H1 (cell line): Measurements from ENCODE around the gene FAM120B. TPM values are rescaled to one million over a fixed set of nuclear protein-coding genes. Genes with fewer than 3 reads are reported as not detected.

ENCODE experiments used
- CTCF ChIA-PET: fragments of 300-600 bp; sonication (Branson Sonifier 250); formaldehyde crosslinking; loops from one replicate; lab custom pipeline; 2021; ENCODE audit not compliant: partially characterized antibody; lab: Charles Lee
- POLR2A ChIA-PET: fragments of 300-600 bp; sonication (Branson Sonifier 250); formaldehyde crosslinking; loops from one replicate; lab custom pipeline; 2021; ENCODE audit warnings: inconsistent platforms; ENCODE audit not compliant: partially characterized antibody; lab: Charles Lee
- DNase-seq, 2 experiments: peaks; one replicate each; pipeline versions ENCODE4 v3.0.0 to v3.0.0-alpha.2; 2010 to 2022; ENCODE audit warnings: low spot score in 2 of 2, low read depth in 1 of 2, mixed read lengths in 1 of 2
- FAIRE-seq: peaks from 2 replicates; lab custom pipeline; 2011; peaks lifted over from hg19 to GRCh38; lab: Jason Lieb, UNC
- H2AFZ ChIP-seq: 2 replicates; pipeline ENCODE4 v1.8.1; 2012; ENCODE audit warnings: low read length, inconsistent platforms
- H2AK5ac ChIP-seq: 2 replicates; pipeline ENCODE4 v1.6.1; 2013; ENCODE audit warnings: low read depth, low read length
- H2BK120ac ChIP-seq: replicated peaks from 2 replicates; pipeline ENCODE3; 2013; ENCODE audit warnings: low read depth, low read length, inconsistent platforms
- H2BK12ac ChIP-seq: 2 replicates; pipeline ENCODE4 v1.6.1; 2013; ENCODE audit warnings: low read depth, low read length
- H2BK15ac ChIP-seq: 2 replicates; pipeline ENCODE4 v1.6.1; 2013; ENCODE audit warnings: low read length
- H2BK20ac ChIP-seq: 2 replicates; pipeline ENCODE4 v1.6.1; 2013; ENCODE audit warnings: low read length
- H2BK5ac ChIP-seq: 2 replicates; pipeline ENCODE4 v1.6.1; 2013; ENCODE audit warnings: low read depth, low read length
- H3K14ac ChIP-seq: 2 replicates; pipeline ENCODE4 v1.6.1; 2013; ENCODE audit warnings: inconsistent platforms; ENCODE audit not compliant: insufficient read length
- H3K18ac ChIP-seq: 2 replicates; pipeline ENCODE4 v1.6.1; 2013; ENCODE audit warnings: low read length; ENCODE audit errors: extremely low read depth
- H3K23ac ChIP-seq: 2 replicates; pipeline ENCODE4 v1.6.1; 2013; ENCODE audit warnings: inconsistent platforms; ENCODE audit not compliant: insufficient read length
- H3K23me2 ChIP-seq: 2 replicates; pipeline ENCODE4 v1.6.1; 2013; ENCODE audit warnings: low read depth, low read length
- H3K27ac ChIP-seq: 2 replicates; pipeline ENCODE4 v1.6.1; 2011; ENCODE audit warnings: low read depth, low read length, inconsistent platforms
- H3K27me3 ChIP-seq, 4 experiments: replicated peaks in 1 of 4; 1 replicate in 1 of 4; 2 replicates in 3 of 4; pipeline versions ENCODE4 v1.6.1 to v1.8.1; 2011 to 2013; ENCODE audit warnings: low read length in 3 of 4, mild to moderate bottlenecking in 3 of 4, inconsistent platforms in 2 of 4, mixed read lengths in 2 of 4, moderate library complexity in 1 of 4; ENCODE audit not compliant: control insufficient read depth in 3 of 4, insufficient read depth in 3 of 4; ENCODE audit errors: extremely low read depth in 1 of 4
- H3K36me3 ChIP-seq, 4 experiments: 2 replicates each; pipeline versions ENCODE4 v1.6.1 to v1.8.1; 2011 to 2013; ENCODE audit warnings: mild to moderate bottlenecking in 4 of 4, low read length in 3 of 4, moderate library complexity in 2 of 4, control low read depth in 1 of 4, inconsistent platforms in 1 of 4; ENCODE audit not compliant: insufficient read depth in 4 of 4, control insufficient read depth in 2 of 4
- H3K4ac ChIP-seq: replicated peaks from 2 replicates; pipeline ENCODE3; 2013; ENCODE audit warnings: low read length, low read depth, mixed read lengths, inconsistent platforms; ENCODE audit not compliant: insufficient read length
- H3K4me1 ChIP-seq, 4 experiments: replicated peaks in 1 of 4; 1 replicate in 1 of 4; 2 replicates in 3 of 4; pipeline versions ENCODE4 v1.6.1 to v1.8.1; 2011 to 2013; ENCODE audit warnings: low read length in 3 of 4, inconsistent platforms in 2 of 4, mixed read lengths in 1 of 4; ENCODE audit not compliant: insufficient read depth in 4 of 4, control insufficient read depth in 3 of 4
- H3K4me2 ChIP-seq, 2 experiments: 2 replicates each; pipeline versions ENCODE4 v1.6.1 to v1.8.1; 2011 to 2013; ENCODE audit warnings: low read depth in 2 of 2, low read length in 2 of 2, control low read depth in 1 of 2, inconsistent platforms in 1 of 2, mild to moderate bottlenecking in 1 of 2; ENCODE audit not compliant: insufficient read depth in 1 of 2
- H3K4me3 ChIP-seq, 4 experiments: fragments of 200-600, 300-600 bp in 1 of 4; sonication (generic), shearing (Covaris generic), sonication (Bioruptor Twin) in 1 of 4; 2 replicates each; pipeline versions ENCODE4 v1.5.1 to v1.8.1; 2011 to 2016; ENCODE audit warnings: low read length in 4 of 4, low read depth in 3 of 4, control low read depth in 2 of 4, inconsistent platforms in 2 of 4, mild to moderate bottlenecking in 2 of 4, mixed read lengths in 1 of 4, moderate library complexity in 1 of 4; ENCODE audit not compliant: insufficient read depth in 2 of 4; ENCODE audit errors: extremely low read depth in 1 of 4
- H3K56ac ChIP-seq: replicated peaks from 2 replicates; pipeline ENCODE3; 2013; ENCODE audit warnings: low read depth, mild to moderate bottlenecking, mixed read lengths, low read length, inconsistent platforms; ENCODE audit not compliant: insufficient read length
- H3K79me1 ChIP-seq: 2 replicates; pipeline ENCODE4 v1.6.1; 2013; ENCODE audit warnings: low read depth, low read length, control low read depth
- H3K79me2 ChIP-seq, 2 experiments: 2 replicates each; pipeline versions ENCODE4 v1.6.1 to v1.8.1; 2012 to 2013; ENCODE audit warnings: low read length in 2 of 2, mild to moderate bottlenecking in 2 of 2, inconsistent platforms in 1 of 2; ENCODE audit not compliant: insufficient read depth in 2 of 2, control insufficient read depth in 1 of 2
- H3K9ac ChIP-seq, 4 experiments: replicated peaks in 1 of 4; 1 replicate in 1 of 4; 2 replicates in 3 of 4; pipeline versions ENCODE4 v1.6.1 to v1.8.1; 2011 to 2013; ENCODE audit warnings: low read depth in 3 of 4, low read length in 3 of 4, control low read depth in 2 of 4, mild to moderate bottlenecking in 2 of 4, moderate library complexity in 2 of 4, inconsistent platforms in 1 of 4; ENCODE audit errors: extremely low read depth in 1 of 4
- H3K9me3 ChIP-seq, 2 experiments: 2 replicates each; pipeline versions ENCODE4 v1.6.1 to v1.8.1; 2012 to 2013; ENCODE audit warnings: mild to moderate bottlenecking in 2 of 2, moderate library complexity in 2 of 2, control low read depth in 1 of 2, inconsistent platforms in 1 of 2, low read depth in 1 of 2, low read length in 1 of 2, mixed read lengths in 1 of 2; ENCODE audit not compliant: insufficient read depth in 2 of 2
- H4K20me1 ChIP-seq, 2 experiments: replicated peaks in 1 of 2; 2 replicates each; pipeline versions ENCODE3 to v1.8.1; 2011 to 2013; ENCODE audit warnings: inconsistent platforms in 2 of 2, low read length in 2 of 2, mild to moderate bottlenecking in 1 of 2; ENCODE audit not compliant: insufficient read depth in 2 of 2, control insufficient read depth in 1 of 2
- H4K5ac ChIP-seq: 2 replicates; pipeline ENCODE4 v1.6.1; 2013; ENCODE audit warnings: low read length, low read depth, mixed read lengths, inconsistent platforms; ENCODE audit not compliant: insufficient read length
- H4K8ac ChIP-seq: 2 replicates; pipeline ENCODE4 v1.8.0; 2013; ENCODE audit warnings: mild to moderate bottlenecking, moderate library complexity, low read length, inconsistent platforms; ENCODE audit not compliant: insufficient read depth; ENCODE audit errors: extremely low read depth
- H4K91ac ChIP-seq: replicated peaks from 2 replicates; pipeline ENCODE3; 2013; ENCODE audit warnings: low read length, mixed read lengths, inconsistent platforms; ENCODE audit not compliant: insufficient read length
- GTF2F1 ChIP-seq: IDR thresholded peaks from 2 replicates; pipeline ENCODE4 v1.6.1; 2012; ENCODE audit warnings: low read depth, low read length, improper control_type of control experiment, borderline replicate concordance
- WGBS, 2 experiments: shearing (Covaris generic) in 1 of 2; methylation state at CpG; one replicate each; pipeline versions ENCODE4 v1.1.6 to v1.1.7; 2013 to 2015; ENCODE audit warnings: low lambda C conversion rate in 2 of 2, mixed read lengths in 2 of 2, inconsistent platforms in 1 of 2, low coverage in 1 of 2, missing lambda C conversion rate in 1 of 2; ENCODE audit not compliant: insufficient replicate concordance in 2 of 2, insufficient coverage in 1 of 2, insufficient read length in 1 of 2; ENCODE audit errors: extremely low coverage in 1 of 2, missing lambda C conversion rate in 1 of 2; 5-methylcytosine and 5-hydroxymethylcytosine counted together
- polyA plus RNA-seq, 7 experiments: library from polyadenylated mRNA; depleted of rRNA in 3 of 7; stranded (reverse) in 5 of 7; unstranded in 2 of 7; fragments of >200 nt in 5 of 7; fragments of 200-250 nt in 2 of 7; gene quantifications; 1 replicate in 5 of 7; 2 replicates in 1 of 7; 4 replicates in 1 of 7; pipeline versions ENCODE4 v1.2.1 to v1.2.3, GENCODE V29; 2011 to 2013; ENCODE audit warnings: missing spikeins in 2 of 7, mixed read lengths in 2 of 7
- total RNA-seq: library from RNA; stranded (reverse); fragmentation: NEBNext Ultra II Directional; extraction: Animal tissue kit (Norgen Biotek cat#: 25700); gene quantifications from 2 replicates; pipeline ENCODE4 v1.2.1, GENCODE V29; 2021

The FAM120B gene
- total and polyA plus RNA-seq, 2 of the 8 experiments (the other 6 are each of a cell fraction or from before 2014, with no cell fraction given), result 5.1 to 12.5 TPM

DNA sequence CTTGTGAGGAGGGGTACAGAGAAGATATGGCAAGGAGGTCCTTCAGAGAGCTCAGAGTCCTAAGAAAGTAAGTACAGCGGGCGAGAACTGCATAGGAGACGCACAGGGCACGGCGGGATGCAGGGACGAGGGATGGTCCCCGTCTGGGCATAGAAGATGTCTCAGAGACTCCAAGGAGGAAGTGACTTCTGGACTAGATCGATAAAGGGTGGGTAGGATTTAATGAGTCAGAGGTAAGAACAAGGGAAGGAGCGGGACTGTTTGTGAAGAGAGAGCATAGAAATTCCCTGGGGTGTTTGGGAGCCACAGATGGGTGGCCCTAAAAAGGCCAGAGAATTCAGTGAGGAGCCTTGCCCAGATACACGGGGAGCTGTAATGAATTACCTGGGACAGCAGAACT lies 69.1 kb downstream of the FAM120B start:
- Histone ChIP-seq H3K23me2 (no peaks in the 10 kb centered on the region), H2BK120ac (no peak overlapping the region), H4K8ac (no peak overlapping the region), H3K4me1 (peaks cover 0 to 6% (median 3%) of the 10 kb centered on the region in 4 experiments; a peak in 4 of 7 replicates), H3K4ac (no peak overlapping the region), H2AFZ (no peak overlapping the region), H3K4me3 (no peak overlapping the region), H3K27ac (no peak overlapping the region), H3K56ac (no peak overlapping the region), H4K91ac (no peak overlapping the region), H4K5ac (no peak overlapping the region), H3K23ac (no peak overlapping the region), H3K9me3 (no peaks in the 10 kb centered on the region; a peak in 1 of 4 replicates), H2BK12ac (no peak overlapping the region), H2BK15ac (no peak overlapping the region), H3K79me2 (no peaks in the 10 kb centered on the region), H3K18ac (no peak overlapping the region), H2AK5ac (no peak overlapping the region), H2BK5ac (no peak overlapping the region), H3K36me3 (no peaks in the 10 kb centered on the region), H4K20me1 (no peaks in the 10 kb centered on the region), H3K27me3 (no peaks in the 10 kb centered on the region), H3K14ac (no peak overlapping the region), H3K9ac (no peak overlapping the region), H3K79me1 (no peaks in the 10 kb centered on the region), H3K4me2 (no peak overlapping the region), H2BK20ac (no peak overlapping the region)
- no peak for TF ChIP-seq GTF2F1
- 85% methylated on average over 10 of the region's 10 CpGs; no CpG with 5 or more reads in 1 of the 2 experiments for WGBS, 2 experiments
- ChIA-PET CTCF (interaction anchor here (1.5 kb wide), 1 partner anchor 69 kb away, joined by 3 read pairs; no protein-coding TSS in a partner anchor), POLR2A (interaction anchor here (1.3 kb wide), 1 partner anchor 11 kb away, joined by 4 read pairs; no protein-coding TSS in a partner anchor)
- DNase-seq (no peak), FAIRE-seq (no peak)
